ENCODE data around the gene NLRC3. TPM values are rescaled to one million over a fixed set of nuclear protein-coding genes. Genes with fewer than 3 reads are reported as not detected.
"Not testable (repeated sequence)": the region's sequence is repeated elsewhere in the genome, so short reads cannot be mapped to it uniquely, and the experiment has no call there.

NLRC3 gene, protein sequence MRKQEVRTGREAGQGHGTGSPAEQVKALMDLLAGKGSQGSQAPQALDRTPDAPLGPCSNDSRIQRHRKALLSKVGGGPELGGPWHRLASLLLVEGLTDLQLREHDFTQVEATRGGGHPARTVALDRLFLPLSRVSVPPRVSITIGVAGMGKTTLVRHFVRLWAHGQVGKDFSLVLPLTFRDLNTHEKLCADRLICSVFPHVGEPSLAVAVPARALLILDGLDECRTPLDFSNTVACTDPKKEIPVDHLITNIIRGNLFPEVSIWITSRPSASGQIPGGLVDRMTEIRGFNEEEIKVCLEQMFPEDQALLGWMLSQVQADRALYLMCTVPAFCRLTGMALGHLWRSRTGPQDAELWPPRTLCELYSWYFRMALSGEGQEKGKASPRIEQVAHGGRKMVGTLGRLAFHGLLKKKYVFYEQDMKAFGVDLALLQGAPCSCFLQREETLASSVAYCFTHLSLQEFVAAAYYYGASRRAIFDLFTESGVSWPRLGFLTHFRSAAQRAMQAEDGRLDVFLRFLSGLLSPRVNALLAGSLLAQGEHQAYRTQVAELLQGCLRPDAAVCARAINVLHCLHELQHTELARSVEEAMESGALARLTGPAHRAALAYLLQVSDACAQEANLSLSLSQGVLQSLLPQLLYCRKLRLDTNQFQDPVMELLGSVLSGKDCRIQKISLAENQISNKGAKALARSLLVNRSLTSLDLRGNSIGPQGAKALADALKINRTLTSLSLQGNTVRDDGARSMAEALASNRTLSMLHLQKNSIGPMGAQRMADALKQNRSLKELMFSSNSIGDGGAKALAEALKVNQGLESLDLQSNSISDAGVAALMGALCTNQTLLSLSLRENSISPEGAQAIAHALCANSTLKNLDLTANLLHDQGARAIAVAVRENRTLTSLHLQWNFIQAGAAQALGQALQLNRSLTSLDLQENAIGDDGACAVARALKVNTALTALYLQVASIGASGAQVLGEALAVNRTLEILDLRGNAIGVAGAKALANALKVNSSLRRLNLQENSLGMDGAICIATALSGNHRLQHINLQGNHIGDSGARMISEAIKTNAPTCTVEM
- 1 to 10 TPM in 3 of 12 donors, under 1 TPM in 7, not detected in 2; 0.79 to 2.4 (median 0.92) TPM for polyA plus RNA-seq (ENCODE audit: insufficient read length in 12 of 12)
- long read RNA-seq, donor 1, result 0 reads
- long read RNA-seq, donor 2, result 0 reads
- long read RNA-seq, donor 3, result 0 reads
- long read RNA-seq, donor 4, result 0 reads
- long read RNA-seq, donor 5, result 0 reads
- long read RNA-seq, donor 6, result 0 reads
- long read RNA-seq, donor 7, result 0 reads
- long read RNA-seq, donor 8, result 0 reads
- long read RNA-seq, donor 9, result 0 reads
- long read RNA-seq, donor 10, result 0 reads
- long read RNA-seq, donor 11, result 0 reads

DNA sequence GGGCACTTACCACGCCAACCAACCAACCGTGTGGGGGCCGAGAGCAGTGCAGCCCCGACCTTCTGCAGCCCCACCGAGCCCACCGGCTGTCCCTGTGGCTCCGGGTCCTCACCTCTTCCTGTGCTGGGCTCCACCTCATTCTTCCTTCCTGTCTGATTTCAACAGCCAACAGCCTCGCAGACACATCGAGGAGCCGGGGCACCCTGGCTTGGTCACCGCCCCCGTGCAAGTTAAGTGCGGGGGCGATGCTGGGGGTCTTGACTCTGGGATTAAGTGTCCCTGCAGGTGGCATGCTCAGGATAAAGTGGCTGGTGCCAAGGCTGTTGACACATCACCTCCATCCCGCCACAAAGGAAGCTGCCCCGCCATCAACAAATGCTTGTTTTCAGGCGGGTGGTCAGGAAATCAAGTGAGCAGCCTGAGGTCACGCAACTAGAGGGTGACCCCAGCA is at the start of gene NLRC3:
Gene NLRC3, minus strand, starts transcription at position 102 of the 451 bp plus-strand sequence. CDS start 12,367 bp downstream, outside the sequence.
- DNase-seq, result no peak

DNA sequence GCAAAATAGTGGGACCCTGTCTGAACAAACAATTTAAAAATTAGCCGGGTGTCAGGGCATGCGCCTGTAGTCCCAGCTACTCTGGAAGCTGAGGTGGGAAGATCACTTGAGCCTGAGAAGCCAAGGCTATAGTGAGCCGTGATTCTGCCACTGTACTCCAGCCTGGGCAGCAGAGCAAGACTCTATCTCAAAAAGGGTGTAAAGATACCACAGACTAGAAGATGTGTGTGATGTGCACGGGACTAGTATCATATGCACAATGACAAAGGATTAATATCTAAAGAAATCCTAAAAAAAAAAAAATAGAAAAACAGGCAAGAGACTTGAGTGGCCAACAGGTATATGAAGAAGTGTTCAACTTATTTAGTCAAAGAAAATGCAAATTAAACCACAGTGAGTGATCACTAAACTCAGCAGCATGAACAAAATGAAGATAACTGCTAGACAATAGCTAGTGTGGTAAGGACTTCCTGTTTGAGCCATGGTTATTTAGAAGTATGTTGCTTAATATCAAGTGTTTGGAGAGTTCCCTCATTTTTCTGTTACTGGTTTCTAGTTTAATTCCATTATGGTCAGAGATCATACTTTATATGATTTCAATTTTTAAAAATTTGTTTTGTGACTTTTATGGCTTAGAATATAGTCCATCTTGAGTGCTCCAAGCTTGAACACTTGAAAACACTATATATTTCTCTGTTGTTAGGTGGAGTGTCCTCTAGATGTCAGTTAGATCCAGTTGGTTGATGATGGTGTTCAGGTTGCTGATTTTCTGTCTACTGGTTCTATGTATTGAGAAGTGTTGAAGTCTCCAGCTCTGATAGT is 48.9 kb upstream of the NLRC3 start:
- DNase-seq, result no peak

DNA sequence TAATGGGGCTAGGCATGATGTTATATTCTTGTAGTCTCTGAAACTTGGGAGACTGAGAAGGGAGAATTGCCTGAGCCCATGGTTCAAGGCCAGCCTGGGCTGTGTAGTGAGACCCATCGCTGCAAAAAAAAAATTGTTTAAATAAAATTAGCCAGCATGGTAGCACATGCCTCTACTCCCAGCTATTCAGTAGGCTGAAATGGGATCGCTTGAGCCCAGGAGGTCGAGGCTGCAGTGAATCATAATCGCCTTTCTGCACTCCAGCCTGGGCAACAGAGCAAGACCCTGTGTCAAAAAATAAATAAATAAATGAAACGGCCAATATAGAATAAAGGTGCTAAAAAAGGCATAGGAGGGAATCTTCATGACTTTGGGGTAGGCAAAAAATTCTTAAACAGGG is 48.1 kb upstream of the NLRC3 start:
- no peak for DNase-seq

DNA sequence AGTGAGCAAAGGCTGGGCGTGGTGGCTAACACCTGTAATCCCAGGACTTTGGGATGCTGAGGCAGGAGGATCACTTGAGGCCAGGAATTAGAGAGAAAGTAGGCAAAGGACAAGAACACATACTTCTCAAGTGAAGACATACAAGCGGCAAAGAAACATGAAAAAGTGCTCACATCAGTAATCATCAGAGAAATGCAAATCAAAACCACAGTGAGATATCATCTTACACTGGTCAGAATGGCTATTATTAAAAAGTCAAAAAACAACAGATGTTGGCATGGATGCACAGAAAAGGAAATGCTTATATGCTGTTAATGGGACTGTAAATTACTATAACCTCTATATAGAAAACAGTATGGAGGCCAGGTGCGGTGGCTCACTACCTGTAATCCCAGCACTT is 46.4 kb upstream of the NLRC3 start:
- DNase-seq, result no peak

DNA sequence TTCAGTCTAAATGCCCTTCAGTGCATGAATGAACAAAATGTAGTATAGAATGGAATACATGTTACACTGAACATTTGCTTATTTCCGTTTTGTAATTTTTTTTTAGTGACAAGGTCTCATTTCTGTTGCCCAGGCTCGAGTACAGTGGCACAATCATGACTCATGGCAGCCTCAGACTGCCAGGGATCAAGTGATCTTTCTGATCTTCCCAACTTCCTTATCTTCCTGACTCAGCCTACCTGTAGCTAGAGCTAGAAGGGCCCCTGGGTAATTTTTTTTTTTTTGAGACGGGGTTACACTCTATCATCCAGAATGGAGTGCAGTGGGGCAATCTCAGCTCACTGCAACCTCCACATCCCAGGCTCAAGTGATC is 41.6 kb upstream of the NLRC3 start:
- no peak for DNase-seq

DNA sequence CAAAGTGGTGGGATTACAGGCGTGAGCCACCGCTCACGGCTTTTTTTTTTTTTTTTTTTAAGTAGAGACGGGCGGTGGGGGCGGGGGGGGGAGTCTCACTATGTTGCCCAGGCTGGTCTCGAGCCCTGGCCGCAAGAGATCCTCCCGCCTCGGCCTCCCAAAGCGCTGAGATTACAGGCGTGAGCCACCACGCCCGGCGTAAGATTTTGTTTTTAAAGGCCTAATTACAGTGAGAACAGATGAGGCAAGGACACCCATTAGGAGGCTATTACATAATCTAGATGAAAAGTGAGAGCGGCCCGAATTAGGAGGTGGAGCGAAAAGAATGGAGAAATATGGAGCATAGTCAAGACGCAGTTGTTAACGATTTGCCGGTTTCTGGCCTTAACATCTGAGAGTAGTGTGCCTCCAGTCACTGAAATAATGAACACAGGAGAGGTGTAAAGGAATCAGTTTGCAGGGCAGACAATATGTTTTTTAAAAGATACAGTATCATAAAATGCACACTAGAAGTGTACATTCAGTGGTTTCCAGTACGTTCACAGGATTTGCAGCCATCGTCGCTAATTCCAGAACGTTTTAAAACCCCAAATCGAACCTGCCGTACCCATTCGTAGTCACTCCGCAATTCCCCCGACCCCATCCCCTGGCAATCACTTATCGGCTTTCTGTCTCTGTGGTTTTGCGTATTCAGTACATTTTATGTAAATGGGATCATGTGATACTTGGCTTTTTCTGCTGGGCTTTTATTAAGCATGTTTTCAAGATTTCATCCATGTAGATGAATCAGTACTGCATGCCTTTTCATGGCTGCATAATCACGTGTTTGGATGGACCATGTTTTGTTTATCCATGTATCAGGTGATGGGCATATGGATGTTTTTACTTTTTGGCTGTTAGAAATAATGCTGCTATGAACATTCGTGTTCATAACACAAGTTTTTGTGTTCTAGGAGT is 35.6 kb upstream of the NLRC3 start:
- no peak for DNase-seq

DNA sequence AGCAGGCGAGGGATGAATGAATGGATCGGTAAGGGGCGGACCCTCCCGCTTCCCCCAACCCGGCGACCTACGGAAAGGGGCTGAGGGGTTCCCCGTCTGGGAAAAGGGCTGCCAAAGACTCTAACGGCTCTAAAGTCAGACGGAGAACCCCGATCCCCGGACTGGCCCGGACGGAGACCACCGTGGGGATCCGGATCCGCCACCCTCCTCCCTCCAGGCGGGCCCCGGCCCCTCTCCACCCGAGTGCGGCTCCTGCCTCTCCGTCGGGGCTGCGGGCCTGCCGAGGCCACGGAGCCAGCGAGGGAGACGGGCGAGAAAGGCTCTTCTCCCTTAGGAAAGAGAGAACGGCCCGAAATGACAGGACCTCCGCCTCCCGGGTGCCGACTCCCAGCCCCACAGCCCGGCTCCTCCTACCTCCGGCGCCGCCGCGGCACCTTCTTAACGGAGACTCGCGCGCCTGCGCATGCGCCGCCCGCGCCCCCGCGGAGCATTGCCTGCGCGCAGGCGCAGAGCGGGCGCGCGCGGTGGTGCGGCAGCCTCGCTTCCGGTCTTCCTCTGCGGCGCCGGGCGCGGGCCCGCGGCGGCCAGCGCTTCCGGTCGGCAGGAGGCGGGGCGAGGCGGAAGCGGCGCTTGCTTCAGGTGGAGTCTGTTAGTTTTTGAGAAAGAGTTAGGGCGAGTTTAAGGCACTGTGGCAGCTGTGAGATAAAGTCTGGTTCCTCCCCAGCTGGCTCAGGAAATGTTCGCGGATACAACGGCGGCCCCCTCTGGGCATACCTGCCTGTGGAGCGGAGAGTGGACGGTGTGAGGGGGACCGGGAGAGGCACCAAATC is 34.2 kb upstream of the NLRC3 start, which contains the start of gene SLX4:
Gene SLX4, minus strand, starts transcription at position 461 of the 830 bp plus-strand sequence. CDS start 2,642 bp downstream, outside the sequence.
- peak; percentile 93 for DNase-seq

DNA sequence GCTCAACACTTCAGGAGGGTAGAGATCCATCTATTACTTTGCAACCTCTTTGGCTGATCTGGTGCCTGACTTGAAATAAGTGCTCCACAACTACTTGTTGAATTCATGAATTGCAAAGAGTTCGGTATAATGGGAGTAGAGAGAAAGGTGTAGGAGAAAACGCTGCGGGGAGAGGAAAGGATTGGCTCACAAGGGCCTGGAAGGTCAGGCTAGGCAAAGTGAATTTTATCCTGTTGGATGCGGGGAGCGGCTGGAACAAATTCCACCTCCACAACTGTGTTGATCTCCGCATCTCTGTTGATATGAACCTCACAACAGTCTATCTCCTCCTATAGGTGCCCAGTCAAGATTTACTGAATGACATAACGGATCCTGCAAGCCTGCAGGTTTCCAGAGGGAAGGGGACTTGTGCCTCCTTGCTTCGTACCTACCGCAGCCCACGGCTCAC is 33.5 kb upstream of the NLRC3 start:
- no peak for DNase-seq

DNA sequence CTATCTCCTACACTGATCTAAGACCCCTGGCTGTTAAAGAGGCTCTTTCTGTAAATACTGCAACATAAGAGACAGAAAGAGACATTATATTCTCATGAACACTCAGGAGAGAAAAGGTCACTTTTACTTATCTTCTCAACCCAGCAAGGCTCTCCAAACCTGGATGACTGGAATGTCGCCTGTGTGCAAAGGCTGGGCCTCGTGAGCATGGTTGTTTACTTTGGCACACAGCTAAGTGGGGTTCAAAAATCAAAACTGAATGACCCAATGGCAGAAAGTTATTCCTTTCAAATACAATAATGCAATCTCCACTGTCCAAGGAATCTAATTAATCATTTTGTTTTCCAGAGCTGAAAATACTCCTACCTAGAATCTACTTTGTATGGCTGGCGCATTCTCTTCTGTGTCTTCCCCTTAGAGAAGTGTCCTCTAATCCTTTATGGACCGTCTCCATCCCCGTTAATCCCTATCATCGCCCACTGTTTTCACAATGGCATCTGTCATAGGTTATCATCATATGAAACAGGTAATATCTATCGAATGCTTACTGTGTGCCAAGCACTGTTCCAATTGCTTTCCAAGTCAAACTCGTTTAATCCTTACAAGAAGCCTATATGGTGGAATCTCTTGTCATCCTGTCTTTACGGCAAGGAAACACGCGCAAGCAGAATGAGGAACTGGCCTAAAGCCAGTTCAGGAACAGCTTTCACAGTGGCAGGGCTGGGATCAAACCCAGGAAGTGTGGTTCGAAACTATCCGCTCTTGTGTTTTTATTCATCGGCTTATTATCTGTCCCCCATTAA is 32.9 kb upstream of the NLRC3 start:
- peak; percentile 13 for DNase-seq

DNA sequence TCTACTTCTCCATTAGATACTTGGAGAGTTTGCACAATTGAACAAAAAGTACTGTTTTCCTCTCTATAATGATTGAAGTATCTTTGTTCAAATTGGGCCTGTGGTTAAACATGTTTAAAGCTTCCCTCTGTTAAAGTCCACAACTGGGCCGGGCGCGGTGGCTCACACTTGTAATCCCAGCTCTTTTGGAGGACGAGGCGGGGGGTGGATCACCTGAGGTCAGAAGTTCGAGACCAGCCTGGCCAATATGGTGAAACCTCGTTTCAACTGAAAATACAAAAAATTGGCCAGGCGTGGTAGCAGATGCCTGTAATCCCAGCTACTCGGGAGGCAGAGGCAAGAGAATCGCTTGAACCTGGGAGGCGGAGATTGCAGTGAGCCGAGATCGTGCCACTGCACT is 31.8 kb upstream of the NLRC3 start:
- not testable (repeated sequence) for DNase-seq

DNA sequence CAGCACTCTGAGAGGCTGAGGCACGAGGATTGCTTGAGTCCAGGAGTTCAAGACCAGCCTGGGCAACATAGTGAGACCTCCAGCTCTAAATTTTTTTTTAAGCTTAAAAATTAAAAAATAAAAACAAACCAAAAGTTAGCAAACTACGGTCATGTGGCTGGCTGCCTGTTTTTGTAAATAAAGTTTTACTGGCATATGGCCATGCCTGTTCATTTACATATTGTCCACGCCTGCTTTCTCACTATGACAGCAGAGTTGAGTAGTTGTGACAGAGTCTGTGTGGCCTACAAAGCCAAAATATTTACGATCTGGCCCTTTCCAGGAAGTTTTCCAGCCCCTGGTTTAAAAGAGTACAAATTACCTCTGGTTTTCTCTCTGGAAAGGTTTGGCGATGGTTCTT is 30.9 kb upstream of the NLRC3 start:
- DNase-seq, result no peak

DNA sequence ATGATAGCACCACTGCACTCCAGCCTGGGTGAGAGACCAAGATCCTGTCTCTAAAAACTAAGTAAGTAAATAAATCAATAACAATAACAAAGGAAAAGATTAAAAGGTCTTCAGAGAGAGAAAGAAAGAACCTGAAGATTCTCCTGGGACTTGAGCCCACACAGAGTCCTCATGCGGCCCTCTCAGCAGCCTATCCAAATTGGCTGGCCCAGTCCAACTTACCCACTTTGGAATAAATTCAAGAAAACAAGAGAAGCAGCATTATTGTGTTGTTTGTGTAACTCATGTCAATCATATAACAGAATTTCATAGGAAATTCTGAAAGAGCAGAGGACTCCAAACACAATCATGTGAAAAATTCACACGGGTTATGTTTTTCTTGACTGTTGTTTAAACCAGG is 30.4 kb upstream of the NLRC3 start:
- no peak for DNase-seq

DNA sequence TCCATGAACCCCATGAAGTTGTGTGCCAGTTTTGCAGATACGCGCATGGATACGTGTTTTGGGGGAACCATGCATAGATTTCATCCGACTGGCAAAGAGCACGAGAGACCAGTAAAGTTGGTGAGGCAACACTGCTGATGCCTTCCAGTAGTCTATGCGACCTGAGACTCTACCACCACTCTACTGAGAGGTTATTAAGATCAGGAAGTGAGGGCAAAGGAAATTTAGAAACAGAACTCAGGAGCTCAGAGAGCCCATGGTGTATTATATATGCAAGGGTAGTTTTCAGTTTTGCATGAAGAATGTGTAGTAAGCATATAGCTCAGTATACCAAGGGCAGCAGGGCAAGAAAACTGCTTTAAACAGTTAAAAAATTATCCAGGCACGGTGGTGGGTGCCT is 30.0 kb upstream of the NLRC3 start:
- no peak for DNase-seq

DNA sequence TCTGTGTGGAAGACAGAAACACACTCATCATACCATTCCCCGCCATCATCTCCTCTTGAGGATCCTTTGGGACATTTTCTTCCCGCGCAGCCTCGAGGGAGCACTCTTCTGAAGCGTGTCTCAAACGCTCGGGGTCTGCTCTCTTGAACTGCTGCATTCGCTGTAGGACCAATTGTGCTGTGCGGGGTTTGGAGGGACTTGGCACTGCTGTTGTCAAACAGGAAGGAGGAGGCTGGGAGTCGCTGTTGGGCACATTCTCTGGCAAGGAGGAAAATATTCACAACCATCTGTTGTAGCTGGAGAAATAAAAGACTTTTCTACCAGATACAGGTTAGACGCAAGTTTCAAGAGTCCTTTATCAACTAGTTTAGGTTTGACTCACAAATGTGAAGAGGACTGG is 29.2 kb upstream of the NLRC3 start:
- no peak for DNase-seq

DNA sequence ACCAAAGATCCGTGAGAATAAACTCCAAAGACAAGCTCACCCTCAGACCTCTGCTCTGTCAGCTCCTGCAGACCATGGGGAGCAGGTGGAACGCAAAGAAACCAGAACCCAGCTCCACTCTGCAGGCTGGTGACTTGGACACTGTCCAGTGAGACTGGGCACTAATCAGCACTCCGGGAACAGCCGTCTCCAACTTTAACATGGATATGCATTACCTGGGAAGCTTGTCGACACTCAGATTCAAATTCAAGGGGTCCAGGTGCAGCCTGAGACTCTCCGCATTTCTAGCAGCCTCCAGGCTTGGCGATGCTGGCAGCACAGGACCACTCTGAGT is 25.1 kb upstream of the NLRC3 start:
- DNase-seq, result no peak

DNA sequence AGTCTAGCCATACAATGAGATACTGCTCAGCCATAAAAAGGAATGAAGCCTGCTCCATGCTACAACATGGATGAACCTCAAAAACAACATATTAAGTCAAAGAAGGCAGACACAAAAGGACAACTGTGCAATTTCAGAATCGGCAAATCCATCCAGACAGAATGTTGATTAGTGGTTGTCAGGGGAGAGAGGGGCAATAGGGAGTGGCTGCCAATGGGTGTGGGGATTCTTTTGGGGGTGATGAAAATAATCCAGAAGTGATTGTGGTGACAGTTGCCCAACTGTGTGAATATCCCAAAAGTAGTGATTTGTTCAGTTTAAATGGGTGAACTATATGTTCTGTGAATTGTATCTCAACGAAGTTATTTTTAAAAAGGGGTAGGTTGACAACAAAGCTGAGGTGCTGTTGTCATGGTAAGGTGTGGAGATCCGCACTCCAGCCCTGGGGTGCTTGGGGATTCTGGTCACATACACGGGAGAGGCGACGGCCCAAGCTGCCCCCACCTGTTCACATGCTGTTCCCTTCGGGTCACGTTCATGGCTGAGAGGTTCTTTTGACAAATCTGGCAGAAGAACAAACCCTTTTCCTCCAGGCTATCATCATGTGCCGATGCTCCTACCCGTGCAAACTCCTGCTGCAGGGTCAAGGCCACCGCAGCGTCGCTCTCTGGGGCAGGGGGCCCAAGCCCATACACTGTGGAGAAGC is 24.6 kb upstream of the NLRC3 start:
- DNase-seq, result no peak

DNA sequence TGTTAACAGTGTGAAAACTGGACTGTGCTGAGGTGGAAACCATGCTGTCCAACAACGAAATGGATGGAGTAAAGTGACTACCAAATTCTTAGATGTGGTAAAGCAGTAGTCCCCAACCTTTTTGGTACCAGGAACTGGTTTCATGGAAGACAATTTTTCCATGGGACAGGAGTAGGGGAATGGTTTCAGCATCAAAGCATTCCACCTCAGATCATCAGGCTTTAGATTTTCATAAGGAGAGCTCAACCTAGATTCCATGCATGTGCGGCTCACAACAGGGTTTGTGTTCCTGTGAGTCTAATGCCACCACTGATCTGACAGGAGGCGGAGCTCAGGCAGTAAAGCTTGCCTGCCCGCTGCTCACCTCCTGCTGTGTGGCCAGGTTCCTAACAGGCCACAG is 22.7 kb upstream of the NLRC3 start:
- no peak for DNase-seq
